ENCODE measurements around the gene ABCC6. TPM values are rescaled to one million over a fixed set of nuclear protein-coding genes. Genes with fewer than 3 reads are reported as not detected.
A peak's percentile ranks its signal among the peaks of the same experiment; 100 is the strongest.
"Not testable (repeated sequence)": the region's sequence is repeated elsewhere in the genome, so short reads cannot be mapped to it uniquely, and the experiment has no call there.

The ABCC6 gene
- polyA plus RNA-seq, 3 donors, result 6.1 to 16.5 (median 14.7) TPM

DNA sequence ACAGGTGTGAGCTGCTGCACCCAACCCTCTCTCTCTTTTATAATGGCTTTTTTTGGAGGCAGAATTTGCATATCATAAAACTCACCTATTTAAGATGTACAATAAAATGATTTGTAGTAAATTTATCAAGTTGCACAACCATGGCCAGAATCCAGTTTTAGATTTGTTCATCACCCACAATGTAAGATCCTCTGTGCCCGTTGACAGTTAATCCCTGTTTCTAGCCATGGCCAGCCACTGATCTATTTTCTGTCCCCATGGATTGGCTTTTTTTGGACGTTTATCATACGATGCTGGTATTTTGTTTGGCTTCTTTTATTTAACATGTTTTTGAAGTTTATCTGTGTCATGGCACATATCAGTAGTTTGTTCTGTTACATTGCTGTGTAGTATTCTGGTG is 44.4 kb upstream of the ABCC6 start:
- H3K4me2 ChIP-seq (replicated peaks; ENCODE audit: extremely low read depth, low read length, poor library complexity, severe bottlenecking); H3K4me1 ChIP-seq (ENCODE audit: control insufficient read depth in 1 of 2, insufficient read depth in 2 of 2, low read length in 2 of 2); DNase-seq; H3K9me3 ChIP-seq (replicated peaks in 1 of 2; ENCODE audit: control insufficient read depth in 1 of 2, insufficient read depth in 1 of 2, low read length in 2 of 2); H3K9ac ChIP-seq (ENCODE audit: insufficient read depth, low read length, poor library complexity, severe bottlenecking); H3K36me3 ChIP-seq (replicated peaks in 1 of 2; ENCODE audit: control insufficient read depth in 1 of 2, insufficient read depth in 2 of 2, low read length in 2 of 2); H3K79me2 ChIP-seq (ENCODE audit: insufficient read depth, low read length); H3K4me3 Mint-ChIP-seq; H2AFZ ChIP-seq (ENCODE audit: insufficient read depth, low read depth, low read length, poor library complexity, severe bottlenecking); H3K27ac ChIP-seq (ENCODE audit: low read depth in 1 of 2, low read length in 2 of 2); H4K20me1 ChIP-seq (ENCODE audit: insufficient read depth, low read length); H3K4me3 ChIP-seq (replicated peaks in 1 of 3; ENCODE audit: low read depth in 2 of 3, low read length in 3 of 3); H3K27ac Mint-ChIP-seq; H3K9me3 Mint-ChIP-seq; intact Hi-C loops (cut with micrococcal nuclease); H3K4me1 Mint-ChIP-seq; H3K27me3 ChIP-seq (ENCODE audit: control insufficient read depth in 2 of 2, insufficient read depth in 2 of 2, low read length in 2 of 2); H3K27me3 Mint-ChIP-seq (ENCODE audit: low read depth in 3 of 3): not testable (repeated sequence)
- peaks cover 20 to 32% of the 10 kb centered on the region in 2 donors for H3K36me3 Mint-ChIP-seq
- WGBS (ENCODE audit: insufficient coverage), result no CpG with 5 or more reads among the region's 3 CpGs

DNA sequence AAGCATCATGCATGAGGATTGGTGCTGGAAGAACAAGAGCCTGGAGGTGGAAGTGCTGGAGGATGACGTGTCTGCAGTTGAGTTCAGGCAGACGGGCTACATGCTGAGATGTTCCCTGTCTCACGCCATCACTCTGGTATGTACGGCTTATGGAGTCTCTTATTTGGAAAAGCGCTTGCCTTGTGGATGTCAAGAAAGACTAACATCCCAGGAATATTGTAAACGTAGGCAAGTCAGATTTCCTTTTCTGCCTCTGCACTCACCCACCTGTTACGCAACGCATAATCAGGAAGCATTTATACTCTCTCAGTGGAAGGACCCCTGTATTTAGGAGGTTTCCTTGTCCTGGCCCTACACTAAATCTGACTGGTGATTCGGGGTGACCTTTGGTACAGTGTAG is 41.8 kb upstream of the ABCC6 start:
- H3K4me3 Mint-ChIP-seq; H3K4me2 ChIP-seq (replicated peaks; ENCODE audit: extremely low read depth, low read length, poor library complexity, severe bottlenecking); H3K9me3 ChIP-seq (replicated peaks in 1 of 2; ENCODE audit: control insufficient read depth in 1 of 2, insufficient read depth in 1 of 2, low read length in 2 of 2); H3K36me3 ChIP-seq (replicated peaks in 1 of 2; ENCODE audit: control insufficient read depth in 1 of 2, insufficient read depth in 2 of 2, low read length in 2 of 2); H3K79me2 ChIP-seq (ENCODE audit: insufficient read depth, low read length); DNase-seq; H3K27me3 ChIP-seq (ENCODE audit: control insufficient read depth in 2 of 2, insufficient read depth in 2 of 2, low read length in 2 of 2); H3K27ac Mint-ChIP-seq; H2AFZ ChIP-seq (ENCODE audit: insufficient read depth, low read depth, low read length, poor library complexity, severe bottlenecking); H3K4me1 ChIP-seq (ENCODE audit: control insufficient read depth in 1 of 2, insufficient read depth in 2 of 2, low read length in 2 of 2); H4K20me1 ChIP-seq (ENCODE audit: insufficient read depth, low read length); H3K4me3 ChIP-seq (replicated peaks in 1 of 3; ENCODE audit: low read depth in 2 of 3, low read length in 3 of 3); intact Hi-C loops (cut with micrococcal nuclease); H3K27ac ChIP-seq (ENCODE audit: low read depth in 1 of 2, low read length in 2 of 2); H3K27me3 Mint-ChIP-seq (ENCODE audit: low read depth in 3 of 3); H3K9me3 Mint-ChIP-seq; H3K9ac ChIP-seq (ENCODE audit: insufficient read depth, low read length, poor library complexity, severe bottlenecking); H3K4me1 Mint-ChIP-seq: not testable (repeated sequence)
- no CpG with 5 or more reads among the region's 9 CpGs for WGBS (ENCODE audit: insufficient coverage)
- peaks cover 23 to 37% of the 10 kb centered on the region in 2 donors for H3K36me3 Mint-ChIP-seq

- H4K20me1 ChIP-seq (ENCODE audit: insufficient read depth, low read length); H3K4me3 Mint-ChIP-seq; H3K27ac ChIP-seq (ENCODE audit: low read depth in 1 of 2, low read length in 2 of 2); H3K9me3 Mint-ChIP-seq; H2AFZ ChIP-seq (ENCODE audit: insufficient read depth, low read depth, low read length, poor library complexity, severe bottlenecking); H3K27ac Mint-ChIP-seq; H3K79me2 ChIP-seq (ENCODE audit: insufficient read depth, low read length); H3K4me2 ChIP-seq (replicated peaks; ENCODE audit: extremely low read depth, low read length, poor library complexity, severe bottlenecking); DNase-seq; H3K9ac ChIP-seq (ENCODE audit: insufficient read depth, low read length, poor library complexity, severe bottlenecking); H3K27me3 Mint-ChIP-seq (ENCODE audit: low read depth in 3 of 3); H3K9me3 ChIP-seq (replicated peaks in 1 of 2; ENCODE audit: control insufficient read depth in 1 of 2, insufficient read depth in 1 of 2, low read length in 2 of 2); H3K4me3 ChIP-seq (replicated peaks in 1 of 3; ENCODE audit: low read depth in 2 of 3, low read length in 3 of 3); intact Hi-C loops (cut with micrococcal nuclease); H3K27me3 ChIP-seq (ENCODE audit: control insufficient read depth in 2 of 2, insufficient read depth in 2 of 2, low read length in 2 of 2); H3K4me1 Mint-ChIP-seq; H3K4me1 ChIP-seq (ENCODE audit: control insufficient read depth in 1 of 2, insufficient read depth in 2 of 2, low read length in 2 of 2): not testable (repeated sequence)
- peaks cover 25 to 37% of the 10 kb centered on the region in 2 donors for H3K36me3 Mint-ChIP-seq
- no CpG with 5 or more reads among the region's 2 CpGs for WGBS (ENCODE audit: insufficient coverage)
- H3K36me3 ChIP-seq (replicated peaks in 1 of 2; ENCODE audit: control insufficient read depth in 1 of 2, insufficient read depth in 2 of 2, low read length in 2 of 2), result peaks cover 3 to 11% of the 10 kb centered on the region in 2 donors
Observed at GRCh38 chr16:16263947-16264346, 40.7 kb upstream of the ABCC6 start.

DNA sequence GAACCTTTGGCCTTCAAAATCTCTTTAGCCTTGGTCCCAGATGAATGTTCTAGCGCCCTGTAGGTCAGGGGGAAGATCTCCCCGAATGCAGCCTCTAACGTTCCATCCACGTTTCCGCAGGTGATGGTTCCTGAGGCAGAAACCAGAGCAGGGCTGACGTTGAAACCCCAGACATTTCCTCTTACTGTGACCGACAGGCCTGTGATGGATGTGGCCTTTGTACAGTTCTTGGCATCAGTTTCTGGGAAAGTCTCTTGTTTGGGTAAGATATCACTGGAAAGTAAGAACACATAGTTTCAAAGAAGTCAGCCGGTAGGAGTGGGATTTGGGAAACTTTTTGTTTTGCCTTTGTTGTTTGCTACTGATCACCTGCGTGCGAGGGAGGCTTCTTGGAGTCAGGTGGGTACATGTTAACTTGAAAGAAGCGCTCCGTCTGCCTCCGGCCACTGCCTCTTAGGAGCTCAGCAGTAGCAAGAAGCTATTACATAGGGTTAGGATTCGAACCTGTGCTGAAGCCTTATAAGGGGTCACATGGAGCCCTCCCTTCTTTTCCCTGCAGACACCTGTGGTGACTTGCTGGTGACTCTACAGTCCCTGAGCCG is 39.8 kb upstream of the ABCC6 start:
- H2AFZ ChIP-seq (ENCODE audit: insufficient read depth, low read depth, low read length, poor library complexity, severe bottlenecking); DNase-seq; H3K27ac ChIP-seq (ENCODE audit: low read depth in 1 of 2, low read length in 2 of 2); H3K4me3 ChIP-seq (replicated peaks in 1 of 3; ENCODE audit: low read depth in 2 of 3, low read length in 3 of 3); H3K27me3 ChIP-seq (ENCODE audit: control insufficient read depth in 2 of 2, insufficient read depth in 2 of 2, low read length in 2 of 2); H3K27me3 Mint-ChIP-seq (ENCODE audit: low read depth in 3 of 3); H3K4me2 ChIP-seq (replicated peaks; ENCODE audit: extremely low read depth, low read length, poor library complexity, severe bottlenecking); H3K9me3 ChIP-seq (replicated peaks in 1 of 2; ENCODE audit: control insufficient read depth in 1 of 2, insufficient read depth in 1 of 2, low read length in 2 of 2); H3K79me2 ChIP-seq (ENCODE audit: insufficient read depth, low read length); H3K9ac ChIP-seq (ENCODE audit: insufficient read depth, low read length, poor library complexity, severe bottlenecking); H4K20me1 ChIP-seq (ENCODE audit: insufficient read depth, low read length); H3K9me3 Mint-ChIP-seq; intact Hi-C loops (cut with micrococcal nuclease); H3K4me1 ChIP-seq (ENCODE audit: control insufficient read depth in 1 of 2, insufficient read depth in 2 of 2, low read length in 2 of 2); H3K4me3 Mint-ChIP-seq; H3K36me3 ChIP-seq (replicated peaks in 1 of 2; ENCODE audit: control insufficient read depth in 1 of 2, insufficient read depth in 2 of 2, low read length in 2 of 2); H3K4me1 Mint-ChIP-seq: not testable (repeated sequence)
- no CpG with 5 or more reads among the region's 15 CpGs for whole genome bisulfite sequencing (ENCODE audit: insufficient coverage)
- H3K27ac Mint-ChIP-seq, result peak overlapping the region in 1 of 7 donors; percentile 33
- H3K36me3 Mint-ChIP-seq, result peaks cover 22 to 33% of the 10 kb centered on the region in 2 donors

All from CD14-positive monocyte (primary cell).